ENCODE measurements around the gene ERGIC1. TPM values are rescaled to one million over a fixed set of nuclear protein-coding genes. Genes with fewer than 3 reads are reported as not detected.

The ERGIC1 gene
- total RNA-seq, 1 donor from 2014 or later, result 105 TPM

GRCh38 chr5:172954751-172955159 is 120.7 kb downstream of the ERGIC1 start:
- Histone ChIP-seq H3K36me3 (ENCODE audit: control insufficient read depth, insufficient read depth, low read length) (peaks cover 6% of the 10 kb centered on the region), H3K27me3 (ENCODE audit: control insufficient read depth, insufficient read depth, low read length) (no peaks in the 10 kb centered on the region), H3K4me3 (ENCODE audit: low read depth, low read length) (no peak overlapping the region)
- FAIRE-seq (no peak), DNase-seq (ENCODE audit: low read depth) (no peak)
- no peak for TF ChIP-seq CTCF (IDR thresholded peaks at IDR 0.05; ENCODE audit: insufficient read depth, low read length, severe bottlenecking)

GRCh38 chr5:172956228-172956627 is 122.2 kb downstream of the ERGIC1 start:
- no peak for FAIRE-seq
- Histone ChIP-seq H3K27me3 (ENCODE audit: control insufficient read depth, insufficient read depth, low read length) (no peaks in the 10 kb centered on the region), H3K4me3 (ENCODE audit: low read depth, low read length) (no peak overlapping the region), H3K36me3 (ENCODE audit: control insufficient read depth, insufficient read depth, low read length) (peaks cover 4% of the 10 kb centered on the region)
- no peak for DNase-seq (ENCODE audit: low read depth)
- no peak for TF ChIP-seq CTCF (IDR thresholded peaks at IDR 0.05; ENCODE audit: insufficient read depth, low read length, severe bottlenecking)

GRCh38 chr5:172956936-172957335 is 122.9 kb downstream of the ERGIC1 start:
- FAIRE-seq, result no peak
- H3K36me3 ChIP-seq (ENCODE audit: control insufficient read depth, insufficient read depth, low read length), result peaks cover 2% of the 10 kb centered on the region
- DNase-seq (ENCODE audit: low read depth), result no peak
- no peaks in the 10 kb centered on the region for H3K27me3 ChIP-seq (ENCODE audit: control insufficient read depth, insufficient read depth, low read length)
- no peak for TF ChIP-seq CTCF (IDR thresholded peaks at IDR 0.05; ENCODE audit: insufficient read depth, low read length, severe bottlenecking)
- no peak overlapping the region for H3K4me3 ChIP-seq (ENCODE audit: low read depth, low read length)

GRCh38 chr5:172957458-172957857 is 123.4 kb downstream of the ERGIC1 start:
- no peak for FAIRE-seq
- peaks cover 3% of the 10 kb centered on the region for H3K36me3 ChIP-seq (ENCODE audit: control insufficient read depth, insufficient read depth, low read length)

GRCh38 chr5:172958331-172959046 is 124.4 kb downstream of the ERGIC1 start:
- no peak for TF ChIP-seq CTCF (IDR thresholded peaks at IDR 0.05; ENCODE audit: insufficient read depth, low read length, severe bottlenecking)
- H3K4me3 ChIP-seq (ENCODE audit: low read depth, low read length), result peak overlapping the region; percentile 79
- FAIRE-seq (no peak), DNase-seq (ENCODE audit: low read depth) (peak; percentile 44)
- peaks cover 5% of the 10 kb centered on the region for H3K36me3 ChIP-seq (ENCODE audit: control insufficient read depth, insufficient read depth, low read length)
- H3K27me3 ChIP-seq (ENCODE audit: control insufficient read depth, insufficient read depth, low read length), result no peaks in the 10 kb centered on the region

More at GRCh38 chr5:172957458-172957857, 123.4 kb downstream of the ERGIC1 start:
- no peak for DNase-seq (ENCODE audit: low read depth)
- Histone ChIP-seq H3K4me3 (ENCODE audit: low read depth, low read length) (no peak overlapping the region), H3K27me3 (ENCODE audit: control insufficient read depth, insufficient read depth, low read length) (no peaks in the 10 kb centered on the region)
- TF ChIP-seq CTCF (IDR thresholded peaks at IDR 0.05; ENCODE audit: insufficient read depth, low read length, severe bottlenecking), result no peak

Measured in bronchial epithelial cell (primary cell).